AG04449 (cell line): ENCODE results near the gene FAM43A.

Source experiments
- CTCF ChIA-PET: fragments of 350-600 bp; formaldehyde crosslinking; extraction: SDS; loops from one replicate; lab custom pipeline; 2021; ENCODE audit warnings: antibody characterized with exemption; lab: Yijun Ruan, JAX
- POLR2A ChIA-PET: fragments of 400-600, 350-600 bp; formaldehyde crosslinking; extraction: SDS; loops from one replicate; lab custom pipeline; 2020; ENCODE audit warnings: antibody characterized with exemption, inconsistent platforms; lab: Yijun Ruan, JAX
- DNase-seq: peaks from one replicate; pipeline ENCODE4 v3.0.0-alpha.2; 2010; ENCODE audit warnings: low read depth, low spot score
- H3K4me3 ChIP-seq: 2 replicates; pipeline ENCODE4 v1.5.1; 2011; ENCODE audit warnings: low read depth, mild to moderate bottlenecking, control low read depth, low read length
- CTCF ChIP-seq: IDR thresholded peaks from one replicate; pipeline ENCODE4 v1.5.1; 2011; ENCODE audit warnings: mild to moderate bottlenecking, moderate library complexity, low read length, control low read depth, inconsistent platforms; ENCODE audit not compliant: insufficient read depth; ENCODE audit errors: missing control alignments

Gene FAM43A

DNA sequence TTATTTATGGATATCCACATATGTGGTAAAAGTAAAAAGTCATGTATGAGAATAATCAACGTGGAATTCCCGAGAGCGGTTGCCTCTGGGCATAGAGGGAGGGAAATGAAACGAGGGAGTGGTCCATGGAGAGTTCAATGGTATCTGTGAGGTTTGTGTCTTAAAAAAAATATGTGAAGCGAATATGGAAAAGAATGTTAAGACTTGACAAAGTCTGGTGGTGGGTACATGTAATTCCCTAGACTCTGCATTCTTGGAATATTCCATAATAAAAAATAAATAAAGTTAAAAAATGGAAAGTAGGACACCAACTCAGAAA lies 28.4 kb downstream of the FAM43A start:
- POLR2A ChIA-PET: no interaction called here
- CTCF ChIA-PET: no interaction called here

DNA sequence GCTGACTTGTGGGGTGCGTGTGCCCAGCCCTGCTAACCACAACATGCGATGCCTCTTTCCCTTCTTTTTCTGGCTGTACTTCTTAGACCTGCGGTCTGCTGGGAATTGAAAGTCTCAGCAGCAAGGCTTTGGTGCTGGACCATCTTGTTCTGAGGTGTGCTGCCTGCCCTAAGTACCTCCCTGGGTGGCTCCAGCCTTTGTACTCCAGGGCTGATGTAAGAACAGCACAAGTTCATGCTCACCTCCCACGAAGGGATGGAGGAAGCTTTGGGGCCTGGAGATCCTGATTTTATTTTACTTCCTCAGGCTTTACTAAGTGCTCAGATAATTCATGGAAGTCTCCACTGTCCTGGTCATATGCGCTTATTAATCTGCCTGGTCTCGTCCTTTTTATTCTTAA lies 28.9 kb downstream of the FAM43A start:
- ChIA-PET POLR2A (no interaction called here), CTCF (no interaction called here)
- no peak overlapping the region for H3K4me3 ChIP-seq
- no peak for DNase-seq
- no peak for TF ChIP-seq CTCF

More for the DNA sequence above, 28.4 kb downstream of the FAM43A start:
- TF ChIP-seq CTCF: no peak
- no peak for DNase-seq
- no peak overlapping the region for H3K4me3 ChIP-seq

GRCh38 chr3:194715022-194715800 lies 29.5 kb downstream of the FAM43A start:
- H3K4me3 ChIP-seq: no peak overlapping the region
- ChIA-PET CTCF (interaction anchor here (0.6 kb wide), 1 partner anchor 34 kb away, joined by 5 read pairs; no protein-coding TSS in a partner anchor), POLR2A (no interaction called here)
- TF ChIP-seq CTCF: no peak
- DNase-seq: no peak

DNA sequence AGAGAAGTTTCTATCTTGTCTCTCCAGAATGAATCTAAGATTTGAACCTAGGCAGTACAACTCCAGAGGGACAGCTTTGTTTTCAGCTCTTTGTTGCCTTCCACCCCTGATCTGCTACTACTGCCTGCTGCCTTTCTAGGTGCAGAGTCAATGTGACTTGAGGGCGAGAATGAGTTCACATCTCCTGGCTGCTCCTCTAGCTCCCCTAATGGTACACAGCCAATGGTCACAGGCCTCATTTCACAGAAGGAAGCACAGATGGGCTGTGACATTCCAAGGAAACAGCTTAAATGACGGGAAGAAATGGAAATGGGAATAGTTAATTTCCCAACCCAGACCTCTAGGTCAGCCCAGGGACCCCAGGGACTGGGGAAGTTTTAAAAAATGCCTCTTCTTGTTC lies 32.4 kb downstream of the FAM43A start:
- ChIA-PET CTCF (no interaction called here), POLR2A (no interaction called here)
- TF ChIP-seq CTCF: no peak
- no peak for DNase-seq
- H3K4me3 ChIP-seq: no peak overlapping the region

DNA sequence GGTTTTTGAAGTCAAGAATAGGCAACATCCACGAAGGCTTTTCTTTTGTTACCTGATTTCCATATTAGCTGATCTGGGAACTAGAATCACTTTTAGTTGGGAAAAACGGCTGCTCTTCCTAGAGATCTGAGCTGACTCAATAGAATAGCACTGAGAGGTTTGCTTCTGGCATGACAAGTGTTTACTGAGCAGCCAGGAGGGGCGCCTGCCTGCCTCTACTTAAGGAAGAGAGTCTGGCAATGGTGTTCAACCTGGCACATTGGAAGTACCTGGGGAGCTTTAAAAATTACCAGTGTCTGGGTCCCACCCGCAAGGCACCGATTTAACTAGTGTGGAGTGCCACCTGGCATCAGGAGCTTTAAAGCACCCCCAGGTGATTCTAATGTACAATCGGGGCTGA lies 34.4 kb downstream of the FAM43A start:
- H3K4me3 ChIP-seq: no peak overlapping the region

More for the DNA sequence above, 34.4 kb downstream of the FAM43A start:
- ChIA-PET POLR2A (no interaction called here), CTCF (interaction anchor here (1.2 kb wide), 1 partner anchor 507 kb away, joined by 3 read pairs; no protein-coding TSS in a partner anchor)
- DNase-seq: no peak
- TF ChIP-seq CTCF: no peak
